Stomach (tissue), 4 donors: Measurements from ENCODE around the gene CNTN6.

Source experiments
- EP300 ChIP-seq: sonication (generic); formaldehyde crosslinking; IDR thresholded peaks from one replicate; pipeline ENCODE4 v1.6.1; 2017; ENCODE audit warnings: antibody characterized with exemption
- POLR2A ChIP-seq, 4 donors: fragments of 450-650 bp; IDR thresholded peaks; one replicate each; pipeline ENCODE4 v1.6.1; 2016; ENCODE audit warnings: antibody characterized with exemption in 4 of 4, control low read depth in 2 of 4, mild to moderate bottlenecking in 1 of 4, moderate library complexity in 1 of 4
- POLR2AphosphoS5 ChIP-seq, 3 donors: sonication (generic); formaldehyde crosslinking; IDR thresholded peaks; one replicate each; pipeline ENCODE4 v1.6.1; 2016; ENCODE audit warnings: antibody characterized with exemption in 3 of 3
- TF ChIP-seq, protein P1 (sequence below), 7 experiments: fragments of 450-650 bp in 4 of 7; fragments of 200-600 bp in 3 of 7; sonication (generic) in 3 of 7; IDR thresholded peaks; one replicate each; pipeline ENCODE4 v1.5.1; 2016 to 2019; ENCODE audit warnings: antibody characterized with exemption in 7 of 7, control low read depth in 2 of 7, mild to moderate bottlenecking in 1 of 7

- TF ChIP-seq, protein P1, sequence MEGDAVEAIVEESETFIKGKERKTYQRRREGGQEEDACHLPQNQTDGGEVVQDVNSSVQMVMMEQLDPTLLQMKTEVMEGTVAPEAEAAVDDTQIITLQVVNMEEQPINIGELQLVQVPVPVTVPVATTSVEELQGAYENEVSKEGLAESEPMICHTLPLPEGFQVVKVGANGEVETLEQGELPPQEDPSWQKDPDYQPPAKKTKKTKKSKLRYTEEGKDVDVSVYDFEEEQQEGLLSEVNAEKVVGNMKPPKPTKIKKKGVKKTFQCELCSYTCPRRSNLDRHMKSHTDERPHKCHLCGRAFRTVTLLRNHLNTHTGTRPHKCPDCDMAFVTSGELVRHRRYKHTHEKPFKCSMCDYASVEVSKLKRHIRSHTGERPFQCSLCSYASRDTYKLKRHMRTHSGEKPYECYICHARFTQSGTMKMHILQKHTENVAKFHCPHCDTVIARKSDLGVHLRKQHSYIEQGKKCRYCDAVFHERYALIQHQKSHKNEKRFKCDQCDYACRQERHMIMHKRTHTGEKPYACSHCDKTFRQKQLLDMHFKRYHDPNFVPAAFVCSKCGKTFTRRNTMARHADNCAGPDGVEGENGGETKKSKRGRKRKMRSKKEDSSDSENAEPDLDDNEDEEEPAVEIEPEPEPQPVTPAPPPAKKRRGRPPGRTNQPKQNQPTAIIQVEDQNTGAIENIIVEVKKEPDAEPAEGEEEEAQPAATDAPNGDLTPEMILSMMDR (IDR thresholded peaks at IDR 0.05): no peak
- TF ChIP-seq POLR2A (IDR thresholded peaks at IDR 0.05) (no peak), POLR2AphosphoS5 (IDR thresholded peaks at IDR 0.05) (no peak), EP300 (no peak)
Observed at GRCh38 chr3:1252061-1252430, 159.2 kb downstream of the CNTN6 start.
